Progenitor cell of endocrine pancreas (in vitro differentiated cells): ENCODE data around the gene FBXL19. TPM values are rescaled to one million over a fixed set of nuclear protein-coding genes. Genes with fewer than 3 reads are reported as not detected.

ENCODE experiments used
- DNase-seq: peaks from one replicate; pipeline ENCODE4 v3.0.0; 2021; ENCODE audit warnings: low spot score; ENCODE audit not compliant: unreplicated experiment
- H3K27ac Mint-ChIP-seq: 2 replicates; pipeline ENCODE4 v1.8.0; 2021; ENCODE audit warnings: mild to moderate bottlenecking, moderate library complexity, mixed read lengths
- H3K27me3 Mint-ChIP-seq: 2 replicates; pipeline ENCODE4 v1.8.0; 2021; ENCODE audit warnings: mixed read lengths
- H3K36me3 Mint-ChIP-seq: 2 replicates; pipeline ENCODE4 v1.8.0; 2022; ENCODE audit warnings: mixed read lengths; ENCODE audit not compliant: insufficient read depth
- H3K4me1 Mint-ChIP-seq: 2 replicates; pipeline ENCODE4 v1.8.0; 2021; ENCODE audit warnings: low read depth, mixed read lengths
- H3K4me3 Mint-ChIP-seq: 2 replicates; pipeline ENCODE4 v1.8.0; 2021; ENCODE audit warnings: low read depth, mild to moderate bottlenecking, moderate library complexity, mixed read lengths
- H3K9me3 Mint-ChIP-seq: 2 replicates; pipeline ENCODE4 v1.8.0; 2021; ENCODE audit warnings: low read depth, mixed read lengths
- total RNA-seq: library from RNA; stranded (reverse); gene quantifications from 2 replicates; pipeline ENCODE4 v1.2.1, GENCODE V29; 2021
- TF ChIP-seq, protein P1 (sequence below): fragments of 200-600 bp; sonication (generic); IDR thresholded peaks from one replicate; pipeline ENCODE4 v1.5.0; 2021; ENCODE audit warnings: antibody characterized with exemption, mild to moderate bottlenecking; ENCODE audit not compliant: unreplicated experiment

Gene FBXL19
- total RNA-seq, 1 donor from 2014 or later = 65.6 TPM

DNA sequence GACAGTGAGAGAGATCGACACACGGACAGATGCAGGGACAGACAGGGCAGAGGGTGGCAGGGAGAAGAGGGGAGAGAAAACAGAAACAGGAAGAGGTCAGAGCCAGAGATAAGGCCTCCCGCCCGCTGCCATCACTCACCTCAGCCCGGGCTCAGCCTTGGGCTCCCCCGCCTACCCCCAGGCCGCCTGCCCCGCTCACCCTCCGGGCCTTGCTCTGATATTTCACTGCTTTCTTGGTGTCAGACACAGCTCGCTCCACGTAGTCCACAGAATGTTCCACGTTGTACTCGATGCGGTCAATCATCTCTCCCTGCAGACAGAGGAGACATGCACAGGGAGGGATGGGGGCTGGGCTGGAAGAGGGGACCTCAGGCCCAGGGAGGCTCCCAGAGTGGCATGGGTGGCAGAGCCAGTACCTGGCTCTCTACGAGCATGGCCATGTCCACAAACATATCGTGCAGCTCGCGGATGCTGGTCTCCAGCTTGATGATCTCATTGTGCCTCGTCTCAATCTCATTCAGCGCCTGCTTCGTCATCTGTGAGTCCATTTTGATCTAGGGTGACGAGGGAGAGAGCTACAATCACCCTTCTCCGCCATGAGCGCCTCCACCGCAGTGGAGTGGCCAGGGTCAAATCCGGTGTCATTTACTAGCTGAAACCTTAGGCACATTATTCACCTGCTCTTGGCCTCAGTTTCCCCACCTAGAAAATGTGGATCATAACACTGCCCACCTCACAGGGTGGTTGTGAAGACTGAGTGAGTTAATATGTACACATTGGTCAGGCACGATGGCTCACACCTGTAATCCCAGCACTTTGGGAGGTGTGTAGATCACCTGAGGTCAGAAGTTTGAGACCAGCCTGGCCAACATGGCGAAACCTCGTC lies 69.8 kb downstream of the FBXL19 start:
- Mint-ChIP-seq H3K27me3 (peaks cover 28% of the 10 kb centered on the region), H3K4me3 (no peak overlapping the region), H3K4me1 (peaks cover 3% of the 10 kb centered on the region), H3K9me3 (no peaks in the 10 kb centered on the region), H3K36me3 (no peaks in the 10 kb centered on the region), H3K27ac (no peak overlapping the region)
- TF ChIP-seq, protein P1, sequence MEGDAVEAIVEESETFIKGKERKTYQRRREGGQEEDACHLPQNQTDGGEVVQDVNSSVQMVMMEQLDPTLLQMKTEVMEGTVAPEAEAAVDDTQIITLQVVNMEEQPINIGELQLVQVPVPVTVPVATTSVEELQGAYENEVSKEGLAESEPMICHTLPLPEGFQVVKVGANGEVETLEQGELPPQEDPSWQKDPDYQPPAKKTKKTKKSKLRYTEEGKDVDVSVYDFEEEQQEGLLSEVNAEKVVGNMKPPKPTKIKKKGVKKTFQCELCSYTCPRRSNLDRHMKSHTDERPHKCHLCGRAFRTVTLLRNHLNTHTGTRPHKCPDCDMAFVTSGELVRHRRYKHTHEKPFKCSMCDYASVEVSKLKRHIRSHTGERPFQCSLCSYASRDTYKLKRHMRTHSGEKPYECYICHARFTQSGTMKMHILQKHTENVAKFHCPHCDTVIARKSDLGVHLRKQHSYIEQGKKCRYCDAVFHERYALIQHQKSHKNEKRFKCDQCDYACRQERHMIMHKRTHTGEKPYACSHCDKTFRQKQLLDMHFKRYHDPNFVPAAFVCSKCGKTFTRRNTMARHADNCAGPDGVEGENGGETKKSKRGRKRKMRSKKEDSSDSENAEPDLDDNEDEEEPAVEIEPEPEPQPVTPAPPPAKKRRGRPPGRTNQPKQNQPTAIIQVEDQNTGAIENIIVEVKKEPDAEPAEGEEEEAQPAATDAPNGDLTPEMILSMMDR = no peak
- DNase-seq = no peak

DNA sequence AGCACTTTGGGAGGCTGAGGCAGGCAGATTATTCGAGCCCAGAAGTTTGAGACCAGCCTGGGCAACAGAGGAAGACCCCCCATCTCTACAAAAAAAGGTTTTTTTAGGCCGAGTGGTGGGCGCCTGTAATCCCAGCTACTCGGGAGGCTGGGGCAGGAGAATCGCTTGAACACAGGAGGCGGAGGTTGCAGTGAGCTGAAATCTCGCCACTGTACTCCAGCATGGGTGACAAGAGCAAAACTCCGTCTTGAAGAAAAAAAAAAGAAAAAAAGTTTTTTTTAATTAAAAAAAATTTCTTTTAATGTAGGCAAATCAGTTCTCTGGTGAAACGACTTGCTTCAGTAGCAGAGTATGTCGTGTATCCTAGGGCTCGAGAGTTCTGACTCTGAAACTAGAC lies 72.6 kb downstream of the FBXL19 start:
- H3K36me3 Mint-ChIP-seq = no peaks in the 10 kb centered on the region
- no peaks in the 10 kb centered on the region for H3K9me3 Mint-ChIP-seq
- no peak for DNase-seq
- H3K27me3 Mint-ChIP-seq = peaks cover 43% of the 10 kb centered on the region
- H3K27ac Mint-ChIP-seq = no peak overlapping the region
- peaks cover 3% of the 10 kb centered on the region for H3K4me1 Mint-ChIP-seq
- TF ChIP-seq, protein P1 = no peak
- H3K4me3 Mint-ChIP-seq = peak overlapping the region; percentile 34

DNA sequence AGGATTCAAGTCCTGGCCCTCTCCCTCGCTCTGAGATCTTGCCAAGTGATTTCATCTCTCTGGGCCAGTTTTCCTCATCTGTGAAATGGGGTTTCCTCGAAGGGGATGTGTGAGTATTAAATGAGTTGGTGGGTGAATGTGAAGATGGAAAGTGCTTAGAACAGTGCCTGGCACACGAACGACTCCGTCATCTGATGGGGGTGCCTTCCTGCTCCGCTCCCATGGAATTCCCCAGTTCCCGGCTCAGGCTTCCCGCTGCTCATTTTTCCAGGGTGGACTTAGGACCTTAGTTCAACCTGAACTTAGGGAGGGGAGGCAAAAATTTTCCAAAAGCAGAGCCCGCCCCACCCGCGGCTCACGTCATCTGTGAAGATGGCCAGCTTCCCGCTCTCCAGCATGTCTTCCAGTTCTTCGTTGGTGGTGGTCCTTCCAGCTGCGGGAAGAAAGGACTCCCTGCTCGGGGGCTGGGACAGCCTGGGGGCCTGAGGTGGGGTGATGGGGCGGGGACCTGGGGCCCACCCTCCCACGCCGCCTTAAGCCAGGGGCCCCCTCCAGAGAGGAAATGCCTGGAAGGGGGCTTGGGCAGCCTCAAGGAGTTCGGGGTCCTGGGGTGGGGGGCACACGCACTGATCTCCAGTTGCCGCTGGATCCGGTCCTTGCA lies 73.1 kb downstream of the FBXL19 start:
- H3K4me3 Mint-ChIP-seq = peak overlapping the region; percentile 44
- no peaks in the 10 kb centered on the region for H3K9me3 Mint-ChIP-seq
- H3K4me1 Mint-ChIP-seq = peaks cover 3% of the 10 kb centered on the region
- H3K27me3 Mint-ChIP-seq = peaks cover 43% of the 10 kb centered on the region
- DNase-seq = no peak
- H3K36me3 Mint-ChIP-seq = no peaks in the 10 kb centered on the region
- TF ChIP-seq, protein P1 = no peak
- H3K27ac Mint-ChIP-seq = no peak overlapping the region

DNA sequence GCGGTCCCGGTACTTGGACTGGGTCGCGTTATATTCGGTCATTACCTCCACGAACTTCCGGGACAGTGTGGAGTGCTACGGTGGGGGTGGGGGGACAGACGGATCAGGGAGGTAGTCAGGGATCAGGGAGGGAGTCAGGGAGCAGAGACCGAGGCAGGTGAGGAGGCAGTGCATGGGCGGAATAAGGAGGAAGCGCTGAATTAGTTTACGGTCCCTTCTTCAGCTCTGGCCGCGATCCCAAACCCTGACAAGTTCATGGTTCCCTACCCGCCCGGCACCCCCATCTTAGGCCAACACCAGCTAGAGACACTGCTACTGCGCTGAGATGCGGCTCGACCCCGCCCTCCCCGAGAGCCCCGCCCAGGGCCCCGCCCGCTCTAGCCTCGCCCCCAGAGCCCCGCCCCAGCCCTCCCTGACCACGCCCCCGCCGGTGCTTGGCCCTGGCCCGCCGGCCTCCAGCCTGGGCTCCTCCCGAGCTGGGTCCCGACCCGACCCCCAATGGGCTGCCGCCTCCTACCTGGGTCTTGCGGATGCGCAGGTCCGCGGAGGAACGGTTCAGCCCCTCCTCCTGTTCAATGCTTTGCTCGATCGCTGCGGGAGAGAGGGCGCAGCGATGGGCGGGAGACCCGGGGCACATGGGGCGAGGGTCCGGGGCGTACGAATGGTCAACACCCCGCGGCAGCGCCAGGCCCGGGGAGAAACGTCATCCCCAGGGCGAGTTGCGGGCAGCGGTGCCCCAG lies 73.8 kb downstream of the FBXL19 start:
- Mint-ChIP-seq H3K27me3 (peaks cover 49% of the 10 kb centered on the region), H3K36me3 (no peaks in the 10 kb centered on the region), H3K4me1 (peaks cover 4% of the 10 kb centered on the region), H3K4me3 (peak overlapping the region; percentile 61), H3K9me3 (no peaks in the 10 kb centered on the region), H3K27ac (no peak overlapping the region)
- TF ChIP-seq, protein P1 = no peak
- DNase-seq = peak; percentile 39
